ENCODE measurements around the gene TENM4.
A peak's percentile ranks its signal among the peaks of the same experiment; 100 is the strongest.

The TENM4 gene

DNA sequence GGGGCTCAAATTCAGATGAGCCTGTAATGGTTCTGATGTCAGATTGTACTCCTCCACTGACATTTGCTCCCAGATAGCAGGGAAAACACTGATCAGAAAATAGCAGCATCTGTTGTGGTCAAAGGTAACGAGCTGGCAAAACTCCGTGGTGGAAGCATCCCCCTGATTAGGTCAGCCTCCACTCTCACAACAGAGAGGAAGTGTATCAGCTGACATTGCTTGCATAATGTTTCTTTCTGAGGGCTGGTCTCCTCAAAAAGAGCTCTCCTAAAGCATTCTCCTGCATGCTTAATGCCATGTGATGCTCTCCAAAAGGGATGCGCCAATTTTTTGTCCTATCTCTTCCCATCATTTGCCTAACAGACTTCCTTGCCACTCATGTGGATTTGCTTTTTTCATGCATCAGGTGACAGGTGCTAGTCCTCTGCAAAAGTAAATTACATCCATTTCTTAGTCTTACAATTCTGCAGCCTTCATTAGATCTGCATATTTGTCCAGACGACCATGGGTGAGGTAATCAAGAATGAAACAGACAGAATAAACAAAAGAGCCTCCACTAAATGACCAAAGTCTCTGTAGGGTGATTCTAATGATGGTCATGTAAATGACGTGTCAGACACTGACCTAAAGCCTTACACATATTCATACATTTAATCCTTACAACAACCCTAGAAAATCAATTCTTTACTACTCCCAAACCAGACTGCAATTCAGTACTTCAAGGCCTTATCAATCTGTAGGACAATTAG is 6.4 kb upstream of the TENM4 start:
- DNase-seq, result no peak

DNA sequence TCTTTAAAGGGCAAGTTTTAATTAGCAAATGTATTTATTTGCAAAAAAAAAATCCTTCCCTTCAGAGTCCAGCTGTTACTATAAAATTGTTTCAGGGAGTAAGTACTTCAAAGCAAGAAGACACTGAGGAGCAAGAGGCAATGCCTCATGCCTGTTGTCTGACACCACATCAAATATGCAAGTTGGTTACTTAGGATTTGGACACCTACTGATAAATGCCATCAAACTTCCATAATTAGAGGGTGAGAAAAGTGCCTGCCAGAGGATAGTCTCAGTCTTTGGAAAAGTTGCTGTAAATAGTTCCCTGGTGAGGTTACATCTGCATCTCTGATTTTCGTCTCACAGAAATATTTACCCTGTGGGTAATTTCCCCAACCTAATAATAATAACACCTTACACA is 4.1 kb upstream of the TENM4 start:
- no peak for DNase-seq

DNA sequence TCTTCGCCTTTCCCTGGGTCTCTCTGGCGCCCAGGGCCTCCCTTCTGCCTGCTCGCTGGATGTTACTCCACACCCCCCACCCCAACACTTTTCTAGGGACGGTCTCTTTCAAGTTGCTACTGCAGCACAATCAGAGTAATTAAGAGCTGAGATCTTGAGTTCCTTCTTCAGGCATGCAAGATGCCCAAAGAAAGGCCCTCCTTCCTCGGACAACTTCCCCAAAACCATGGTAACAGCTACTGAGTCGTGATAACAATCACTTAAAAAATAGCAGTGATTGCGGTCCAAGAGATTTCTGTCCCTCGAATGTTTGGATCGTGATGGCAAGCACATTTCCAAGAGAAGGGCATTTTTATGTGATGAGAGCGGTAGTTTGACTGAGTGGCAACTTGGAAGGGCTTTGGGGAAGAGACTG is 638 bp upstream of the TENM4 start:
- DNase-seq, result no peak

DNA sequence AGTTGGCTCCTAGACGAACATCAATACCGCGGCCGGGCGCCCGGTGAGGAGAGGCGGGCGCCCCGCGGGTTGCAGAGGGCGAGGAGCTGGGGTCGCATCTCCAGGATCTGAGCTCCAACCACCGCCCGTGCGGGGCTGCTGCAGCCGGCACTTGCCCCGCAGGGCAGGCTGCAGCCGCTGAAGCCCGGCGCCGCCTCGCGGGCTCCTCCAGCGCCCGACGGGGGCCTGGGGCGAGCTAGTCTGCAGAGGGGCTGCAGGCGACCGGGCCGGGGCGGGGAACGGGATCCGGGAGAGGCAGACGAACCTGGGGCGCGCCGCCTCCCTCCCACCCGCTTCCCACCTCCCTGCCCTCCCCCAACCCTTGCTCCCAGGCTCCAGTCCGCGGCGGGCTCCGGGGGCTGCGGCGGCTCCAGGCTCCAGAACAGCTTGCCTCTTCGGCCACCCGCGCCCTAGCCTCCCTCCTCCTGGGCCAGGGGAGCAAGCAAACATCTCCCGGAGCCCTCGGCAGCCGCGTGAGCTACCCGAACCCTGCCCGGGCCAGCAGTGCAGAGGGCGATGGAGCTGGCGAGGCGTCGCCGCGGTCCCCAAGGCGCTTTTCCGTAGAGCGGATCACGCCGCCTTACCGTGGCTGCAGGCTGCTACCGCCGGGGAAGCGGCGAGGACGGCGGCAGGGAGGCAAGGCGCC is 802 bp downstream of the TENM4 start:
- peak; percentile 69 for DNase-seq

DNA sequence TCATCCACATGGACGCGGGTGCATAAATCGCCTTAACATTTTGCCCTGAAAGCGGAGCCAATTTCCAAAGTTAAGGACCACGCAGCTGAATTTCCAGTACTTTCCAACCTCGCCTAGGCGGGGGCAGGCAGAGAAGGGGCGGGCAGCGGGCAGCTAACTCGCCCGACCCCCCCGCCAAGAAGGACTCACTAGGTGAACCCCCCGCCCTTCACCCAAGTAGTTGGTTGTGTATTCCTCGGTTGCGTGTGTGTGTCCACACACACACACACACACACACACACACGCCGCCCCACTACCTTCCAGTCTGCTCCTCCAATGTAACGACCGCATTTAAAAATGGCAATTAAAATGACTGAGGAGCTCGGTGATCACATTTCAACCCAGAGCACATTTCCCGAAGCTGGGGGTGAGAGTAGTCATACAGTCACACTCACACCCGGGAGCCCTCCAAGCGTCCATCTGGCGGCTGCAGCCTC is 1.4 kb downstream of the TENM4 start:
- DNase-seq, result peak; percentile 48

DNA sequence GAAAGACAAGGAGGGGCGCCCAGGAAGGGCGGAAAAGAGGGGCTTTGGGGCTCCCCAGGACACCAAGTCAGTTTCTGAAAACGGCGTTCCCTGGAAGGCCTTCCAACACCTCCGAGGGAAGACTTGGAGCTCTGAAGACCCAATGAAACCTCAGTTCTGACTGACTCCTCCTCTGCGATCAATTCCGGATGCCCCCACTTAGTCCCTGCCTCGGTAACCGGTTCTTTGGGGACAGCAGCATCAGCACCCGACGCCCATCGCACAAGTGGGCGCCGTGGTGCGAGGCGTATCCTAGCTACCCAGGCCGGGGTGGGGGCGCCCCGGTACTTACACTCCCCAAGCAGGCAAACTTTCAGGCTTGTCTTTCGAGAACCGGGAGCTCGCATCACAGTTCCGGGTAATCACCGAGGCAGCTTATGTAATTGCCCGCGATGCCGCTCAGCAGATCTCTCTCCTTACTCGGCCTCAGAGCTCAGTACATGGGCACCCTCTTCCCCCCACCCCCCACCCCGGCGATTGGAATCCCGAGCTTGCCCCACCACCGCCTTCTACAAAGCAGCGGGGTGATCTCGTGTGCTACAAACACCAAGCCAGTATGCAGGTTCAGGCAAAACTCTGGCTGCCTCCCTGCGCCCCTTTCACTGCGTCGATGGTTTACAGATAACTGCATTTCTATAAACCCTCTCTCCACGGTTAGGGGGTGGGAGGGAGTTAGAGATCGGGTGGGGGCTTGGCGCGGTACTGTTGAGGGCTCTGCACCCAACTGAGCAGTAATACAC is 2.0 kb downstream of the TENM4 start:
- peak; percentile 47 for DNase-seq

DNA sequence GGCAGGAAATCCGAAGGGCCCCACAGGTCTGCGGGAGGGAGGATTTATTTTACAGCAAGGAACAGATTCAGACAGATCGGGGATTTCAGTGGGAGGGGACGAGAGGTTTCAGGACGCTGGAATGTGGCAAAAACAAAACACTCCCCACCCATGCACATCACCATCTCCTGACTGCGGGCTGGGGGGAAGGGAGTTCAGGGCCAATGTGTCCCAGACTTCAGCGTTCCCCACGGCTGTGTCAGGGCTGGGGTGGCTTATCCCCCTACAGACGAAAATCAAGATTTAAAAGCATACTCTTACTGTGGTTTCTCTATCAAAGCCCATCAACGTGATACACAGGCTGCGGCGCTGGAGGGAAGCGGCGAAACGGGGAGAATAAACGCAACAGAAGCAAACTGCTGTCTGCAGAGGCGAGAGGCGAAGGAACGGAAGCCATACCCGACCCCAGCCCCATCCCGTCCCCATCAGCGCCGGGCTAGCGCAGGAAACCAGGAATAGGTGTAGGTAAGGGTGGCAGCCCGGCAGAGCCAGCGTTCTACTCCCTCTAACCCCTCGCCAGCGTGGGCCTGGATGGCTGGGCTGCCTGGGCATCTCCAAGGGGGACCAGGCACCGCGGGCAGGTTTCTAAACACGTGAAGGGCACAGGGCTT is 2.7 kb downstream of the TENM4 start:
- DNase-seq, result peak; percentile 57

DNA sequence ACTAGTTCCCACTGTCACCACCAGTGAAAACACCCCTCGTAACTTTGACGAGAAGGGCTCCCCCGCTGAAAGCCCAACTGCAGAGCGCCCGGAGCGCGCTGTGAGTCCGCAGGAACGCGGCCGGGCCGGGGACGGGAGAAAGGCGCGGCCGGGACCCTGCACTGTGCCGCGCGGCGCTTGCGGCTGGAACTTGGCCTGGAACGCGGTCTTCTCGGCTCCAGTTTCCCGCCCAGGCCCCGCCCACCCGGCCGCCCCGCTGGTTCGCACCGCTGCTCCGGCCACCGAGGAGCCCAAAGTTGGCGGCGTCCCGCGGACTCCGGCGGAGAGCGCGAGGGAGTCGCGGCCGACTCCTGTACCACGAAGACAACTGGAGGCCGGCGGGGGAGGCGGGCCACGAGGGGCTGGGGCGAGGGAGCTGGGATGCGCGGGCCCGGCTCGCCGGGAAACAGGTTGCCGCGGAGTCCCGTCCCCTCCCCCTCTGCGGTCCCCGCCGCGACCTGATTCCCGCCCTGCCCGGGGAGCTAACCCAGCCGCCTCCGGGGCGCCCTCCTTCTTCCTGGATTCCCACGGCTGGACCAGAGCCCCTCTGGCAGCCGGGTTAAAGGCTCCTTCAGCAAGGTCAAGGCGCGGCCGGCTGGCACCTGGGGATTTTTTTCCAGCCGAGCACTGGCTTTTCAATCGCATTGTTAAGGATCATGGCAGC is 3.4 kb downstream of the TENM4 start:
- DNase-seq, result peak; percentile 86

DNA sequence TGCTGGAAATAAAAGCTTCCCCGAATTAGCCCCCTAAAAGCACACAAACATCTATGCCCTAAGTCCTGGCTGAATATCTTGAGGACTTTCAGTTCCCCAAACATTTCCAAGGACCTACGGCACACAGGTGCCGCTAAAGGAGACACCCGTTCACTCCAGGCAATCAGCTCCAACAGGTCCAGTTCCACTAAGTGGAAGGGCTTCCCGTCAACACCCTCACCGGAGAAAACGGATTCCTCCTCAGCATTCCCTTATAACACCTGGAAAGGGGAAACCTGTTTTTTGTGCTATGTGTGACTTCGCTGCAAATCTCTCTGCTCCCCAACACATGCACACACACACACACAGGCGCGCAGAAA is 3.9 kb downstream of the TENM4 start:
- DNase-seq, result no peak

DNA sequence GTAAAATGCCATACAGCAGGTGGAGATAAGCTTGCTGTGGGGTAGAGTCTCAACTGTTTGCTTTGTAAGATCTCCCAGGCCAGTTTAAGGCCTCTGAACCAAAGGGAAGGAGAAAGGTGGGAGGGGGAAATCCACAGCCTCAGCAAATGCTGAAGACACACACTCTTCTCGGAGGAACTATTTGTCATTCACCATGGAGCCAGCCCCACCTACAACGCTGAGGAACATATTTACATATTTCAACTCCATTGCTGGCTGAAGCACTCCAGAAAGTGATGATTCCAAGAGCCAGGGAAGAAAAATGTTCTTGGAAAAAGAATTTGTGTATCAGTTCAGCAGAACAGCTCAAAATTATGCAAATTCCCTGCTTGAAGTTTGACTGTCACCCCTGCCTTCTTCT is 6.5 kb downstream of the TENM4 start:
- DNase-seq, result no peak

DNA sequence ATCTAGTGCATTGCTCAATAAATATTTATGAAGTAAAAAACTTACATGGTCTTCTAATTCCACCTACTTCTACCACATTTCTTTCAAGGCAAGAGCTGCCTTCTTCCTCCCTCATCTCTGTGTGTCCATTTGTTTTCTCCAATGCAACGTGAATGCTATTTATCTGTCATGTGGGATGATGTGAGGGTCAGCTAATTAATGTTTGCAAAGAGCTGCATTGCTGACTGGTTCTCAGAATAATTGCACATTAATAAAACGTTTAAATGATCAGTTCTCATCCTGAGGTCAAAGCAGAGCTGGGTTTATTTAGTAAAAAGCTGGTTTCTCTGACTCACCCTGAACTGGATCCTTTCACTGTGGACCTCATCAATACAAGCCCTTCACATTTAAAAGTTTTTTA is 8.7 kb downstream of the TENM4 start:
- DNase-seq, result no peak

DNA sequence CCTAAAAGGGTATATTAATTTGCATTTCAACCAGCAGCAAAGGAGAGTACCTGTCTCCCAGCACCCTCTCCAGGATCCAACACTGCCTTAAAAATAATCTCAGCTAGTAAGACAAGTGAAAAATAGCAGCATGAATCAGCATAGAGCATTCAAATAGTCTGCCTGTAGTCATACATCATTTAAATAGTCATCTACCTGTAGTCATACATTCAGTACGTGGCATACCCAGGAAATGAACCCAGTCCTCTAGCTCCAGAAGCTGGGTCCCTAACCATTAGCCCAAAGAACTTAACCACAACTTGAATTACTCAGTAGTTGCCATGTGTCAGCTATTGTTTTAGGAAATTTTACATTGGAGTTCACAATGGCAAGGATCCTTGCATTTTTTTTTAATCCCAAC is 9.3 kb downstream of the TENM4 start:
- DNase-seq, result no peak

DNA sequence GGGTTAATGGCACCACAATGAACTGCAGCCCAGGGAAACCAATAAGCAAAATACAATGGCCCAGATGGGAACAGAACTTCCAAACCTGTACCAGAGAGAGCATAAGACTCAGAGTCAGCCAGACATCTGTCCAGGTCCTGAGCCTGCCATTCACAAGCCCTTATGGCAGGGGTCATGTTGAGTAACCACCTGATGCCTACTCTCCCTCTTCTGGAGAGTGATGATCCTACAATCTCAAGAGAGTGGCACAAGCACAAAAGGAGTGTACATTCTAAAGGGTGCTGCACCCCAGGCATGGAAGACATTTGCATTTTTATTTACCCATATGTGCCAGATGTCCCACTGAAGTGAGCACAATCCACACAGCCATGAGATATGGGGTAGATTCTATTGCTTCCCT is 10.6 kb downstream of the TENM4 start:
- no peak for DNase-seq

DNA sequence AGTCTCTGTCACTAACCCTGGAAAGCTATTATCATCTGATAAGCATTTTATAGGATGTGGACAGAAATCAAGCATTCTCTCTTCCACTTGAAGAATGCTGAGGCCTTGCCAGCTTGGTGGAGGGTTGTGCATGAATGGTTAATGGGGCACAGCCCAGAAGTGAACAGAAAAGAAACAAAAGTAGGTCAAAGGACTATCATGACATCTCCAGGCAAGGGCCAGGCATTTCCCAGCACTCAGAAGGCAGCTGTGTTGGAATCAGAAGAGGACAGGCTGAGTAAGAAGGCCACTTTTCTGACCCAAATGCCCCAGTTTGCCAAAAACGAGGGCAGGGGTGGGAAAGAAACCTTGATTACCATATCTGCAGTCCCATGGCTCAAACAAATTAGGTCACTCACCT is 12.4 kb downstream of the TENM4 start:
- no peak for DNase-seq

DNA sequence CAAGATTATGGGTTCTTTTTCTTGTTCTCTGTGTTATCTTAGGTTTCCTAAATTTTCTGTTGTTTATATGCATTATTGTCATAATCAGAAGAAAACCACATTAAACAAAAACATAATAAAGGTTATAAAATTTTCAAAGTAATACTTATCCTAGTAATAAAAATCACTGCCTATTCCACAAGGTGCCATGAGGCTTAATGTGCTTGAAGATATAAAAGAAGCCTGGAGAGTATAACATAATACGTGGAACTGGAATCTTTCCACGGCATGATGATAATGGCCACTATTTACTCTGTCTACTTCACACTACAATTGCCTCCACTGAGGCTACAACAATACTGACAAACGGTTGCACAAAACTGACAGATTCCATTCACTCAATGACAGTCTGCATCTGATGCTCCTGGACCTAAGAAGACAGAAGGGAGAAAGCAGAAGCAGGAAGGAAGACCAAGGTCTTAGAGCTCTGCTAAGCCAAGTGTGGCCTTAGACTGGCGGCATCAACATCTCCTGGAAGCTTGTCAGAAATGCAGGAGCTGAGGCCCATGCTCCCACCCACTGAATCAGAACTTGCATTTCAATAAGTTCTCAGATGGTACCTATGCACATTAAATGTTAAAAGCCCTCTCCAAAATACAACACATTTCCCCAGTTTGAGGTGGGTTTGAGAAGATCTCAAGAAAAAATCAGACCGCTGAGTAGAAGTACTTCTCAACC is 13.1 kb downstream of the TENM4 start:
- DNase-seq, result no peak

DNA sequence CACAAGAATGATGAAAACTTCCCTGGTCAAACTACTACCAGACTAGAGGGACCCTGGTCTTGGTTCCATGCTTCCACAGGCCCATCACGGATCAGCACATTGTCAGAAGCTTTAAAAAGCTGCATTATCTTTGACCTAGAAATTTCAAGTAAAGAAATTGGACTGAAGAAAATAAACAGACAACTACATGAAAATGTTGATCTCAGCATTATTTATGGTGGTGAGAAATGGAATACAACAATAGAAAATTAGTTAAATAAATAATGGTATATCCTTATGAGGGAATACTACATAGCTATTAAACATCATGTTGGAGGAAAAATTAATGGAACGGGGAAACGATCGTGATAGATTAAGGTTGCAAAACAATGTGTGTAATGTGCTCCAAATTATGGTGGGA is 13.7 kb downstream of the TENM4 start:
- no peak for DNase-seq

DNA sequence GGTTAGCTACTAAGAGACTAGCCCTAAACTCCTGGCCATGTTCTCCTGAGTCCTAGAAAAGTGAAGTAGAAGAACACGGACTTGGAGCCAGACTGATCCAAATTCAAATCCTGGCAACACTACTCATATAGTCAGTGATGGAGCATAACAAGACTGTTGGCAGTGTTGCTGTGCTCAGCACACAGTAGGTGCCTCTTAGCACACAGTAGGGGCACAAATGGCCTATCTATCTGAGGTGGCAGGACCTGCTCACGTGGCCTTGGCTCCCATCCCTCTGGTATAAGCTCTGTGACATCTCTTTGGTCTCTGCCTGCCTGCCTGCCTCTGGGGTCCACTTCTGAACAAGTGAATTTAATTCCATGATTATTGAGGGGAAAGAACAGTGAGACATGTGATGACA is 15.4 kb downstream of the TENM4 start:
- DNase-seq, result no peak

DNA sequence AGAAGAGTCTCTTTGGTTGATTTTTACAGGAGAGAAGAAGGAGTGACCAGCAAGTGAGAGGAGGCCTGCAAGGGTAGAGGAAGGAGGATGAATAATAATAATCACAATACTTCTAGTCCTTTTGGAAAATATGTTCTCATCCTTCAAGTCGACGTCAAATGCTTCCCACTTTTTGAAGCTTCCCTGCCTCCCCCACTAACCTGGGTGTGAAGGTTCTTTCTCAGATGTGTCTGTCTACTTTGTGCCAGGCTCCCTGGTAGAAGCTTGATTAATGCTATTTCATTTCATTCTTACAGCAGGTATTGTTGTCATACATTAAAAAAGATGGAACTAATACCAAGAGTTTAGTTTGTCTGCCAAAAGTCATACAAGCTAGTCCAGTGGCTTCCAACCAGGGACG is 17.1 kb downstream of the TENM4 start:
- DNase-seq, result no peak

DNA sequence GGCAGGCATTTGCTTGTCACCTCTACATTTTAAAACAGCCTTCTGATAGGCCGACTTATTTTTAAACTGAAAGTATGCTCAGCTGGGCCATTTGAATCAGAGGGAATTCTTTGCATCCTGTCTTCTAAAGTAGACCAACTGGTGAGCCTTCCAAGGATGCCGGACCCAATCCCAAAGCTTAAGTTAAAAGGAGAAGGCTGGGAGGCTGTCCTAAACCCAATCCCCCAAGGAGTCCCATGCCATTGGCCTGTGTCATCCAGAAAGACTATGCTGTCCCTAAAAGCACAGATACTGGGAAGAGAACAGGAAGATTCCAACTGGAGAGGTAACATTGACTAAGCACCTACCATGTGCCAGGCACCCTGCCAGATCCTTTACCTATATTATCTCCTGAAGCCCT is 18.0 kb downstream of the TENM4 start:
- DNase-seq, result no peak

DNA sequence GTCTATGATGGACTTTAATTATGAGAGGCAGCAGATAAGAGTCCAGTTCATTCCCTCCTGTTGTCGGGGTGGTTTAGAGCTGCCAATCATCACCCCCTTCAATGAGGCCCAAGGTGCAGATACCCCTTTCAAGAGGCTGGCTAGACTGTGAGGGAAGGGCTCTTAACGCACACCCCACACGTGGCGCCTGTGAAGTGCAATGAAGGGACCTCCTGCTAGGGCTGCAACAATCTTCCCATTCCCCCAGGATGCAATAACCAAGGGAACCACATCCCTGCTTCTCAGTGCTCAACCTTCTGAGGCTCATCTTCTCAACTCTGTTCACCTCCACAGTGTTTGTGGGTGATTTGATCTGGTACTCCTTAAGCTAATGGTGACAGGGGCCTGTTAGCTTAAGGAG is 19.0 kb downstream of the TENM4 start:
- DNase-seq, result no peak

DNA sequence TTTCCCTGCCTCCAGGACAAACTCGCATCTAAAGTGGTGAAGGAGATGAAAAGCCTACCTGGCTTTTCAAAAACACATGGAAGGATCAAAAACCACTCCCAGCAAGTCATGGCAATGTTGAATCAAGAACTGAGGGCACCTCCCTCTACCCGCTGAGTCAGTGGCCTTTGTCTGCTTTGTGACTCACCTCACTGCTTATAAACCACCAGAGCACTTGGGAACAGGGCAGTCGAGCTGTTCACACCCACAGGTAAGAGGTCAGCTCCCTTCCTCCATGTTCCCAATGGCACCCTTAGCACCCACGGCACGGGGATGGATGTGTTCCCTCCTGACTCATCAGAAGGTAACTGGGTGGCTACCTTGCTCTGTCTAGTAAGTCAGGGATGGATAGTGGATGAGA is 21.7 kb downstream of the TENM4 start:
- DNase-seq, result no peak

DNA sequence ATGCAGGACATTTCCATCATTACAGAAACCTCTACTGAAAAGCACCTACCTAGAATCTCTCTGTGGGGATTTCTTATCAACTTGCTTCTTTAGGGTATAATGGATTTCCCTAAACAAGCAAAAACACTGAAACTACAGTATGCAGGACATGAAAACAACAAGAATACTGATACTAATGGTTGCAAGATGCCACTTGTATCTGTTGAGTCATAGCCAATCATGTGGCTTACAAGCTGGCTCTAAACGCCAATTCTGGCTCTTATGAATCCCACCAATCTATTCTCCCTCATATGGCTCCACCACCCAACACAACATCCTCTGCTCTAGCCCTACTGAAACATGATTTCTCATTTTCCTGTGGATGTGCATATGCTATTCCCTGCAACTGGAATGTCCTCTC is 22.6 kb downstream of the TENM4 start:
- no peak for DNase-seq

Data from right hindlimb (tissue), 1 donor.